Mesenchymal stem cell (in vitro differentiated cells and primary cell): ENCODE data around the gene UFD1.

Experiments
- DNase-seq: peaks from one replicate; pipeline ENCODE4 v3.0.0-alpha.2; 2013
- H2AFZ ChIP-seq: one replicate; pipeline ENCODE4 v1.6.1; 2013; ENCODE audit warnings: low read depth, mild to moderate bottlenecking, control low read depth, inconsistent platforms, low read length, moderate library complexity
- H2AK5ac ChIP-seq: 2 replicates; pipeline ENCODE4 v1.6.1; 2013; ENCODE audit warnings: low read length, moderate library complexity, mild to moderate bottlenecking, inconsistent platforms; ENCODE audit not compliant: severe bottlenecking
- H2BK120ac ChIP-seq: one replicate; pipeline ENCODE4 v1.6.1; 2013; ENCODE audit warnings: low read depth, mild to moderate bottlenecking, inconsistent platforms, low read length, moderate library complexity
- H2BK12ac ChIP-seq, 2 experiments: one replicate each; pipeline ENCODE4 v1.6.1; 2013; ENCODE audit warnings: inconsistent platforms in 2 of 2, low read length in 2 of 2, mild to moderate bottlenecking in 2 of 2, moderate library complexity in 2 of 2, control low read depth in 1 of 2
- H2BK15ac ChIP-seq: one replicate; pipeline ENCODE4 v1.6.1; 2013; ENCODE audit warnings: mild to moderate bottlenecking, low read depth, inconsistent platforms; ENCODE audit not compliant: poor library complexity, severe bottlenecking
- H2BK5ac ChIP-seq: 2 replicates; pipeline ENCODE4 v1.6.1; 2013; ENCODE audit warnings: low read depth, mild to moderate bottlenecking, low read length, control low read depth, inconsistent platforms; ENCODE audit not compliant: poor library complexity, severe bottlenecking
- H3K14ac ChIP-seq, 2 experiments: one replicate each; pipeline ENCODE4 v1.6.1; 2013; ENCODE audit warnings: inconsistent platforms in 2 of 2, low read length in 2 of 2, control low read depth in 1 of 2, mild to moderate bottlenecking in 1 of 2, moderate library complexity in 1 of 2
- H3K18ac ChIP-seq, 2 experiments: one replicate each; pipeline ENCODE4 v1.6.1; 2013; ENCODE audit warnings: inconsistent platforms in 2 of 2, low read length in 2 of 2, control low read depth in 1 of 2, low read depth in 1 of 2, mild to moderate bottlenecking in 1 of 2
- H3K23ac ChIP-seq, 2 experiments: one replicate each; pipeline ENCODE4 v1.6.1; 2013; ENCODE audit warnings: inconsistent platforms in 2 of 2, low read length in 2 of 2, mild to moderate bottlenecking in 2 of 2, moderate library complexity in 2 of 2, control low read depth in 1 of 2
- H3K27ac ChIP-seq: 2 replicates; pipeline ENCODE4 v1.5.1; 2013; ENCODE audit warnings: mild to moderate bottlenecking, moderate library complexity, low read length, control low read depth, inconsistent platforms; ENCODE audit not compliant: poor library complexity, severe bottlenecking
- H3K27me3 ChIP-seq, 2 experiments: 2 replicates each; pipeline versions ENCODE4 v1.6.1 to v1.7.0; 2013; ENCODE audit warnings: low read length in 2 of 2, mild to moderate bottlenecking in 2 of 2, moderate library complexity in 2 of 2, control low read depth in 1 of 2, inconsistent platforms in 1 of 2; ENCODE audit not compliant: control insufficient read depth in 1 of 2, insufficient read depth in 1 of 2
- H3K36me3 ChIP-seq, 2 experiments: 2 replicates each; pipeline versions ENCODE4 v1.6.1 to v1.7.0; 2013; ENCODE audit warnings: low read length in 2 of 2, control low read depth in 1 of 2, inconsistent platforms in 1 of 2, low read depth in 1 of 2, mild to moderate bottlenecking in 1 of 2; ENCODE audit not compliant: insufficient read depth in 2 of 2, control insufficient read depth in 1 of 2
- H3K4ac ChIP-seq, 2 experiments: one replicate each; pipeline ENCODE4 v1.6.1; 2013; ENCODE audit warnings: inconsistent platforms in 2 of 2, low read length in 2 of 2, mild to moderate bottlenecking in 2 of 2, moderate library complexity in 2 of 2, control low read depth in 1 of 2, low read depth in 1 of 2
- H3K4me1 ChIP-seq: 2 replicates; pipeline ENCODE4 v1.6.1; 2013; ENCODE audit warnings: low read depth, low read length, control low read depth; ENCODE audit not compliant: control insufficient read depth, insufficient read depth
- H3K4me2 ChIP-seq: 2 replicates; pipeline ENCODE4 v1.6.1; 2013; ENCODE audit warnings: low read length, mild to moderate bottlenecking, inconsistent platforms; ENCODE audit not compliant: poor library complexity, severe bottlenecking
- H3K4me3 ChIP-seq, 2 experiments: 2 replicates each; pipeline versions ENCODE4 v1.5.1 to v1.7.0; 2013; ENCODE audit warnings: low read length in 2 of 2, mild to moderate bottlenecking in 2 of 2, control low read depth in 1 of 2, low read depth in 1 of 2; ENCODE audit not compliant: insufficient read depth in 1 of 2
- H3K79me1 ChIP-seq: replicated peaks from 2 replicates; pipeline ENCODE4 v1.6.1; 2013; ENCODE audit warnings: mild to moderate bottlenecking, control low read depth, low read length, inconsistent platforms; ENCODE audit not compliant: poor library complexity, severe bottlenecking
- H3K9ac ChIP-seq: 2 replicates; pipeline ENCODE4 v1.7.0; 2013; ENCODE audit warnings: mild to moderate bottlenecking, low read length, moderate library complexity
- H3K9me3 ChIP-seq: 2 replicates; pipeline ENCODE4 v1.7.0; 2013; ENCODE audit warnings: mild to moderate bottlenecking, low read length; ENCODE audit not compliant: control insufficient read depth
- H4K8ac ChIP-seq: one replicate; pipeline ENCODE4 v1.6.1; 2013; ENCODE audit warnings: inconsistent platforms, mild to moderate bottlenecking, low read length, moderate library complexity
- H4K91ac ChIP-seq: one replicate; pipeline ENCODE4 v1.6.1; 2013; ENCODE audit warnings: mild to moderate bottlenecking, low read length, inconsistent platforms
- WGBS: methylation state at CpG from one replicate; pipeline ENCODE4 v1.1.7; 2013; ENCODE audit warnings: mixed read lengths; 5-methylcytosine and 5-hydroxymethylcytosine counted together

Gene UFD1

DNA sequence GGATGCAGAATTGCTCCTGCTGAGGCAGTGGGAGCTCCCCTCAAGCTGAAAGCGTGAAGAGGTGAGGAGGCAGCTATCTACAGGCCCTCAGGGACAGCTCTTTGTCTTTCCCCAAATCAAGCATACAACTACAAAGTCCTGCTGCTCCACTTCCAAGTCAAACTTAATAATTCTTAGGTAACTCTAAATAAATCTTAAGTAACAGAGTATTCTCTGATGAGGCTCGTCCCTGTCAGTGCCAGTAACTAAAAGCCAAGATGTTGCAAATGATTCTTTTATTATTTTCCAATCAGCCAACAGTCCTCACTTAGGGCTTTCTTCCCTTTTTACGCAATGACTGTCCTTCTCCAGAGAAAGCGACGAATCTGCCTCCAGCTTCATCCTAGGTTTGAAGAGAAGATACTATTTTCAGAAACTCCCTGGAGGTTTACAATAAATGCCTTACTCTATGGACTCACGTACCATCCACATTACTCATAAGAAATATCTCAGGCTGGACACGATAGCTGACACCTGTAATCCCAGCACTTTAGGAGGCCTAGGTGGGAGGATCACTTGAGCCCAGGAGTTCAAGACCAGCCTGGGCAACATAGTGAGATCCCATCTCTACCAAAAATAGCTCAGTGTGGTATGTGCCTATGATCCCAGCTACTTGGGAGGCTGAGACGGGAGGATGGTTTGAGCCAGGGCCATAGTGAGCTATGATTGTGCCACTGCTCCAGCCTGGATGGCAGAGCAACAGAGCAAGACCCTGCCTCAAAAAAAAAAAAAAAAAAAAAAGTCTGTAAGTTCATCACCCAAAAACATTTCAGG is 28.4 kb downstream of the UFD1 start:
- Histone ChIP-seq H3K27ac (no peak overlapping the region), H2BK12ac (no peak overlapping the region), H3K4me2 (no peak overlapping the region), H3K27me3 (no peaks in the 10 kb centered on the region), H2BK120ac (no peak overlapping the region), H3K4me3 (no peak overlapping the region), H4K8ac (no peak overlapping the region), H3K18ac (no peak overlapping the region), H3K4ac (no peak overlapping the region), H3K36me3 (peaks cover 36 to 66% of the 10 kb centered on the region in 2 experiments), H4K91ac (no peak overlapping the region), H3K23ac (no peak overlapping the region), H3K9me3 (no peaks in the 10 kb centered on the region), H3K79me1 (peaks cover 21% of the 10 kb centered on the region), H2AFZ (no peak overlapping the region), H2BK15ac (no peak overlapping the region), H2AK5ac (no peak overlapping the region), H3K14ac (no peak overlapping the region), H3K4me1 (peaks cover 10% of the 10 kb centered on the region), H3K9ac (no peak overlapping the region), H2BK5ac (no peak overlapping the region)
- no peak for DNase-seq
- 85% methylated on average over 8 of the region's 8 CpGs for WGBS

DNA sequence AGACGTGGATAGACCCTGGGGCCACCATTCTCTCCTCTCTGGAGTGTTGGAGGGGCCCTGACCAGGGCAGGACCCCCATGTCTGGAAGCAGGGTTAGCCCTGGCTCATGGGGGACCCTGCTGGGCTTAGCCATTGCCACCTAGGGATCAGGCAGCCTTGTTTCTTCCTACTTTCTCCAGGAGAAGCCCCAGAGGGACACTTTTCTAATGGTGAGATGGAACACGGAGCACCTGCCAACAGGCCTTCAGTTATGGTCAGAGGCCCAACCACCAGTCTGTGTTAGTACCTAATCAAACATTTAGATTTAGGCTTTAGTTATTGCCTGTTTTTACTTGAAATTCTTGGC is 29.6 kb downstream of the UFD1 start:
- Histone ChIP-seq H2BK15ac (no peak overlapping the region), H3K23ac (no peak overlapping the region), H3K4me2 (no peak overlapping the region), H2AFZ (no peak overlapping the region), H4K8ac (no peak overlapping the region), H3K18ac (no peak overlapping the region), H3K9ac (no peak overlapping the region), H3K79me1 (peaks cover 17% of the 10 kb centered on the region), H3K27me3 (no peaks in the 10 kb centered on the region), H3K4ac (no peak overlapping the region), H2BK120ac (no peak overlapping the region), H3K4me3 (no peak overlapping the region), H3K4me1 (peaks cover 10% of the 10 kb centered on the region), H3K9me3 (no peaks in the 10 kb centered on the region), H3K36me3 (peaks cover 26 to 62% of the 10 kb centered on the region in 2 experiments), H3K14ac (no peak overlapping the region), H2BK12ac (no peak overlapping the region), H4K91ac (no peak overlapping the region), H2AK5ac (no peak overlapping the region), H3K27ac (no peak overlapping the region), H2BK5ac (no peak overlapping the region)
- DNase-seq = no peak
- WGBS = 93% methylated on average over 2 of the region's 2 CpGs

DNA sequence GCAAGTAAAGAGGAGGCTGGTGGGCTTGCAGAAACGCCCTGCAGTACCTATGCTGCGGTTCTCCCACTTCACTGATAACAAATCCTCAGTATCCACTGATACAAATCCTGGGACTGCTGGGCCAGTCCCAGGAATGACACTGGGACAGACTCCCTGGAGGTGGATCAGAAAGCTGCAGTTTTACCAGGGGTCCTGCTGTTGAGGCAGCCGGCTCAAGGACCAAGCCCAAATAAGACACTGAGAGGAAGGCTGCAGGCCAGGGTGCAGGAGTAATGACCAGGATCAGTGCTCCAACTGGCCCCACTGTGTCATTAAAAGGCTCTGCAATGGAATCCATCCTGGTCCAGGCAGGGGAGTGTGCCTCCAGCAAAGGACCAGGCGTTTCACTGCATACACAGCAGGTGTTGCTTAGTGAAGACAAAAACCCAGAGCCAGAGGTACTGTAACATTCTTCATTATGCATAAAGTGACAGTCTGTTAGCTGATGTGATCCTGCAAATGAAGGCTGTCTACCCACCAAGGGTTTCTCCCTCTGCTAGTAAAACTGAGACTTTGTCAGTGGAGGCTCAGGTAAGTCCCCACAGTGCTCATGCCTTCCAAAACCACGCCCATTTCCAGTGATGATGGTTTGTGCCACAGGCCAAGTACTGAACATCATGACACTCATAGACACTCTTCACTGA is 30.1 kb downstream of the UFD1 start:
- Histone ChIP-seq H2BK15ac (no peak overlapping the region), H3K9me3 (no peaks in the 10 kb centered on the region), H2BK120ac (no peak overlapping the region), H3K27me3 (no peaks in the 10 kb centered on the region), H2AFZ (no peak overlapping the region), H3K4me2 (no peak overlapping the region), H3K4me1 (peaks cover 10% of the 10 kb centered on the region), H3K23ac (peak overlapping the region in 1 of 2 experiments; percentile 74), H3K79me1 (peaks cover 19% of the 10 kb centered on the region), H3K9ac (no peak overlapping the region), H2BK12ac (no peak overlapping the region), H3K18ac (no peak overlapping the region), H2AK5ac (no peak overlapping the region), H4K8ac (no peak overlapping the region), H3K36me3 (peaks cover 26 to 62% of the 10 kb centered on the region in 2 experiments), H3K27ac (no peak overlapping the region), H4K91ac (no peak overlapping the region), H2BK5ac (no peak overlapping the region), H3K4ac (no peak overlapping the region), H3K4me3 (no peak overlapping the region), H3K14ac (no peak overlapping the region)
- WGBS = 92% methylated on average over 5 of the region's 5 CpGs
- DNase-seq = no peak

GRCh38 chr22:19448076-19448607 is 30.9 kb downstream of the UFD1 start:
- H3K9ac ChIP-seq = peak overlapping the region; percentile 94
- H3K23ac ChIP-seq = no peak overlapping the region
- H3K18ac ChIP-seq = peak overlapping the region in 1 of 2 experiments; percentile 2
- H3K4ac ChIP-seq = no peak overlapping the region
- H3K79me1 ChIP-seq = peaks cover 19% of the 10 kb centered on the region
- 39% methylated on average over 14 of the region's 14 CpGs for WGBS
- no peak overlapping the region for H2BK15ac ChIP-seq
- no peak overlapping the region for H2BK12ac ChIP-seq
- peaks cover 23 to 62% of the 10 kb centered on the region in 2 experiments for H3K36me3 ChIP-seq
- no peak overlapping the region for H4K91ac ChIP-seq
- H3K4me3 ChIP-seq = peak overlapping the region; percentile 94 to 98
- DNase-seq = peak; percentile 76
- peak overlapping the region; percentile 72 for H2AFZ ChIP-seq
- H3K27me3 ChIP-seq = no peaks in the 10 kb centered on the region
- no peak overlapping the region for H2AK5ac ChIP-seq
- no peak overlapping the region for H2BK5ac ChIP-seq
- H3K9me3 ChIP-seq = no peaks in the 10 kb centered on the region
- H3K27ac ChIP-seq = peak overlapping the region; percentile 41
- H3K4me1 ChIP-seq = peaks cover 12% of the 10 kb centered on the region
- peak overlapping the region; percentile 34 for H3K4me2 ChIP-seq
- H3K14ac ChIP-seq = no peak overlapping the region
- no peak overlapping the region for H4K8ac ChIP-seq
- no peak overlapping the region for H2BK120ac ChIP-seq
